Activated CD8-positive, alpha-beta memory T cell treated with anti-CD3 and anti-CD28 coated beads, Interleukin-2, amount 50 U/mL, for 48 hours (primary cell): ENCODE results near the gene SPATA33.
"Not testable (repeated sequence)": the region's sequence is repeated elsewhere in the genome, so short reads cannot be mapped to it uniquely, and the experiment has no call there.

ENCODE experiments used
- DNase-seq: peaks from one replicate; pipeline ENCODE4 v3.0.0-alpha.2; 2020

The SPATA33 gene

GRCh38 chr16:89667000-89667399 is 9.4 kb downstream of the SPATA33 start:
- DNase-seq, result not testable (repeated sequence)

GRCh38 chr16:89667633-89668032 is 10.0 kb downstream of the SPATA33 start:
- DNase-seq, result no peak

- DNase-seq, result no peak
Measured at GRCh38 chr16:89668790-89669158, 11.1 kb downstream of the SPATA33 start.

- no peak for DNase-seq
Measured at GRCh38 chr16:89669755-89670154, 12.1 kb downstream of the SPATA33 start.

- DNase-seq, result no peak
Measured at GRCh38 chr16:89670496-89671431, 13.1 kb downstream of the SPATA33 start.

GRCh38 chr16:89671565-89671964 is 13.9 kb downstream of the SPATA33 start:
- not testable (repeated sequence) for DNase-seq

GRCh38 chr16:89672177-89672941 is 14.7 kb downstream of the SPATA33 start:
- DNase-seq, result no peak

GRCh38 chr16:89678258-89678657 is 20.6 kb downstream of the SPATA33 start:
- DNase-seq, result no peak

GRCh38 chr16:89685916-89686315 is 28.3 kb downstream of the SPATA33 start:
- no peak for DNase-seq

- DNase-seq, result peak; percentile 98
Measured at GRCh38 chr16:89686520-89687091, 29.0 kb downstream of the SPATA33 start, which contains the start of gene CDK10. Gene CDK10, plus strand, starts transcription at chr16:89686689. Its CDS starts 22 bp downstream, at chr16:89686711.

- peak; percentile 73 for DNase-seq
Measured at GRCh38 chr16:89687092-89687940, 29.7 kb downstream of the SPATA33 start.

- DNase-seq, result no peak
Measured at GRCh38 chr16:89688395-89688794, 30.8 kb downstream of the SPATA33 start.

GRCh38 chr16:89689142-89689541 is 31.5 kb downstream of the SPATA33 start:
- no peak for DNase-seq

GRCh38 chr16:89689621-89690020 is 32.0 kb downstream of the SPATA33 start:
- not testable (repeated sequence) for DNase-seq

GRCh38 chr16:89690392-89690901 is 32.8 kb downstream of the SPATA33 start:
- no peak for DNase-seq

- no peak for DNase-seq
Measured at GRCh38 chr16:89691231-89691985, 33.8 kb downstream of the SPATA33 start.

GRCh38 chr16:89691986-89692569 is 34.4 kb downstream of the SPATA33 start:
- DNase-seq, result no peak

GRCh38 chr16:89693289-89693731 is 35.7 kb downstream of the SPATA33 start:
- DNase-seq, result no peak

GRCh38 chr16:89693931-89694783 is 36.5 kb downstream of the SPATA33 start:
- no peak for DNase-seq

GRCh38 chr16:89694784-89695085 is 37.1 kb downstream of the SPATA33 start:
- not testable (repeated sequence) for DNase-seq
